Umbilical cord (tissue), 2 donors: ENCODE results near the gene FRMPD1. TPM values are rescaled to one million over a fixed set of nuclear protein-coding genes. Genes with fewer than 3 reads are reported as not detected.
A peak's percentile ranks its signal among the peaks of the same experiment; 100 is the strongest.
"Not testable (repeated sequence)": the region's sequence is repeated elsewhere in the genome, so short reads cannot be mapped to it uniquely, and the experiment has no call there.

Experiments used
- DNase-seq: peaks from one replicate; pipeline ENCODE4 v3.0.0-alpha.2; 2015; ENCODE audit warnings: low spot score
- total RNA-seq: library from RNA; depleted of rRNA; stranded (reverse); fragments of >200 nt; gene quantifications from one replicate; pipeline ENCODE4 v1.2.3, GENCODE V29; 2014; ENCODE audit warnings: low replicate concordance; ENCODE audit not compliant: insufficient read depth

The FRMPD1 gene
- total RNA-seq, 1 donor from 2014 or later = 2.9 TPM

- no peak for DNase-seq
Observed at GRCh38 chr9:37739222-37739621, 88.5 kb downstream of the FRMPD1 start.

GRCh38 chr9:37740128-37740527, 89.4 kb downstream of the FRMPD1 start:
- no peak for DNase-seq

GRCh38 chr9:37740631-37741328, 90.0 kb downstream of the FRMPD1 start:
- no peak for DNase-seq

- no peak for DNase-seq
Observed at GRCh38 chr9:37745970-37746369, 95.2 kb downstream of the FRMPD1 start.

- no peak for DNase-seq
Observed at GRCh38 chr9:37746448-37747270, 95.9 kb downstream of the FRMPD1 start.

- DNase-seq = peak; percentile 67
Observed at GRCh38 chr9:37747271-37747753, 96.6 kb downstream of the FRMPD1 start.

- no peak for DNase-seq
Observed at GRCh38 chr9:37749129-37749528, 98.4 kb downstream of the FRMPD1 start.

GRCh38 chr9:37751186-37751585, 100.4 kb downstream of the FRMPD1 start:
- no peak for DNase-seq

GRCh38 chr9:37751704-37752103, 101.0 kb downstream of the FRMPD1 start:
- not testable (repeated sequence) for DNase-seq

- DNase-seq = not testable (repeated sequence)
Observed at GRCh38 chr9:37752112-37752511, 101.4 kb downstream of the FRMPD1 start.

GRCh38 chr9:37752642-37753488, 102.1 kb downstream of the FRMPD1 start:
- no peak for DNase-seq

- peak; percentile 78 for DNase-seq
Observed at GRCh38 chr9:37753489-37754190, 102.9 kb downstream of the FRMPD1 start, which contains the start of gene TRMT10B. TSS of gene TRMT10B (plus strand) at chr9:37753805. CDS start at chr9:37761932, 8,127 bp downstream.

- no peak for DNase-seq
Observed at GRCh38 chr9:37758747-37759146, 108.0 kb downstream of the FRMPD1 start.

- DNase-seq = no peak
Observed at GRCh38 chr9:37760416-37761161, 109.8 kb downstream of the FRMPD1 start.

GRCh38 chr9:37761511-37761910, 110.8 kb downstream of the FRMPD1 start:
- no peak for DNase-seq

GRCh38 chr9:37765263-37765662, 114.5 kb downstream of the FRMPD1 start:
- DNase-seq = not testable (repeated sequence)

GRCh38 chr9:37769306-37769705, 118.6 kb downstream of the FRMPD1 start:
- no peak for DNase-seq

GRCh38 chr9:37769995-37770394, 119.2 kb downstream of the FRMPD1 start:
- DNase-seq = no peak

- DNase-seq = no peak
Observed at GRCh38 chr9:37775216-37775919, 124.6 kb downstream of the FRMPD1 start.

GRCh38 chr9:37776328-37776727, 125.6 kb downstream of the FRMPD1 start:
- no peak for DNase-seq
